ENCODE measurements around the gene HEG1. TPM values are rescaled to one million over a fixed set of nuclear protein-coding genes. Genes with fewer than 3 reads are reported as not detected.

Gene HEG1
- total RNA-seq, 2 donors from 2014 or later = 45.7 to 46.1 TPM

GRCh38 chr3:125019271-125019670, 36.5 kb downstream of the HEG1 start:
- no peak for TF ChIP-seq CTCF (IDR thresholded peaks at IDR 0.05)
- no peak for TF ChIP-seq POLR2A (IDR thresholded peaks at IDR 0.05)
- Histone ChIP-seq H3K9me3 (no peaks in the 10 kb centered on the region), H3K4me3 (no peak overlapping the region), H3K27ac (no peak overlapping the region), H3K4me1 (no peaks in the 10 kb centered on the region), H3K36me3 (replicated peaks in 1 of 2; ENCODE audit: insufficient read depth in 1 of 2, low read depth in 2 of 2) (no peaks in the 10 kb centered on the region), H3K27me3 (no peaks in the 10 kb centered on the region)
- DNase-seq (no peak), ATAC-seq (no peak)
- WGBS, 2 donors = 81 to 94% methylated on average over 2 to 3 of the region's 3 CpGs
- intact Hi-C loops (cut with DNase I) = no loop called here

GRCh38 chr3:125017406-125017805, 38.4 kb downstream of the HEG1 start:
- ATAC-seq (no peak), DNase-seq (no peak)
- no peaks in the 10 kb centered on the region for H3K9me3 ChIP-seq
- H3K27ac ChIP-seq = no peak overlapping the region
- no peak overlapping the region for H3K4me3 ChIP-seq
- TF ChIP-seq POLR2A (IDR thresholded peaks at IDR 0.05) = no peak
- no peak for TF ChIP-seq CTCF (IDR thresholded peaks at IDR 0.05)
- no peaks in the 10 kb centered on the region for H3K4me1 ChIP-seq
- no peaks in the 10 kb centered on the region for H3K27me3 ChIP-seq
- WGBS, 2 donors = 88 to 97% methylated on average over 2 of the region's 2 CpGs
- intact Hi-C loops (cut with DNase I) = no loop called here
- H3K36me3 ChIP-seq (replicated peaks in 1 of 2; ENCODE audit: insufficient read depth in 1 of 2, low read depth in 2 of 2) = no peaks in the 10 kb centered on the region

- Histone ChIP-seq H3K9me3 (no peaks in the 10 kb centered on the region), H3K4me3 (no peak overlapping the region), H3K36me3 (replicated peaks in 1 of 2; ENCODE audit: insufficient read depth in 1 of 2, low read depth in 2 of 2) (no peaks in the 10 kb centered on the region), H3K4me1 (peaks cover 9% of the 10 kb centered on the region), H3K27me3 (no peaks in the 10 kb centered on the region), H3K27ac (no peak overlapping the region)
- intact Hi-C loops (cut with DNase I) = no loop called here
- DNase-seq (no peak), ATAC-seq (no peak)
- no peak for TF ChIP-seq CTCF (IDR thresholded peaks at IDR 0.05)
- TF ChIP-seq POLR2A (IDR thresholded peaks at IDR 0.05) = no peak
- 84 to 89% methylated on average over 12 to 19 of the region's 19 CpGs for WGBS, 2 donors
Measured at GRCh38 chr3:125014570-125015179, 41.1 kb downstream of the HEG1 start.

GRCh38 chr3:125013095-125013494, 42.7 kb downstream of the HEG1 start:
- no peak for DNase-seq
- intact Hi-C loops (cut with DNase I) = no loop called here
- no peaks in the 10 kb centered on the region for H3K36me3 ChIP-seq (replicated peaks in 1 of 2; ENCODE audit: insufficient read depth in 1 of 2, low read depth in 2 of 2)

More at GRCh38 chr3:125013095-125013494, 42.7 kb downstream of the HEG1 start:
- TF ChIP-seq CTCF (IDR thresholded peaks at IDR 0.05) (no peak), POLR2A (IDR thresholded peaks at IDR 0.05) (no peak)
- Histone ChIP-seq H3K27ac (no peak overlapping the region), H3K9me3 (no peaks in the 10 kb centered on the region), H3K4me3 (no peak overlapping the region), H3K27me3 (no peaks in the 10 kb centered on the region), H3K4me1 (peaks cover 16% of the 10 kb centered on the region)
- WGBS, 2 donors = 84 to 85% methylated on average over 1 of the region's 1 CpG
- no peak for ATAC-seq

Data from body of pancreas (tissue), 4 donors.